Spleen (tissue), 7 donors: ENCODE results near the gene NTMT2.

Experiments used
- CTCF ChIP-seq, 11 experiments: fragments of 200-600 bp in 7 of 11; fragments of 450-650 bp in 4 of 11; sonication (generic) in 4 of 11; IDR thresholded peaks in 8 of 11; conservative IDR thresholded peaks in 3 of 11; 1 replicate in 7 of 11; 2 replicates in 4 of 11; pipeline versions ENCODE4 v1.4.0 to v1.8.0; 2016 to 2021; ENCODE audit warnings: antibody characterized with exemption in 11 of 11, inconsistent platforms in 4 of 11, mild to moderate bottlenecking in 1 of 11
- POLR2A ChIP-seq, 3 donors: fragments of 450-650 bp; IDR thresholded peaks; one replicate each; pipeline ENCODE4 v1.5.1; 2017; ENCODE audit warnings: antibody characterized with exemption in 3 of 3, mild to moderate bottlenecking in 1 of 3
- POLR2AphosphoS5 ChIP-seq, 3 donors: sonication (generic); formaldehyde crosslinking; IDR thresholded peaks; one replicate each; pipeline ENCODE4 v1.5.1; 2017; ENCODE audit warnings: antibody characterized with exemption in 3 of 3
- donor health status: DM: no; HTN: no; CAD: no; lungs with moderate emphysema.
- donor health status: DM: no; HTN: no; CAD: no.
- donor health status: DM: no; HTN: no; CAD: no.

- TF ChIP-seq CTCF (IDR thresholded peaks at IDR 0.05 in 8 of 11, conservative IDR thresholded peaks at IDR 0.05 in 3 of 11): no peak
- no peak for TF ChIP-seq POLR2AphosphoS5 (IDR thresholded peaks at IDR 0.05)
- no peak for TF ChIP-seq POLR2A (IDR thresholded peaks at IDR 0.05)
Observed at GRCh38 chr1:170164103-170164763, 18.5 kb downstream of the NTMT2 start.
